ENCODE results near the gene BIRC2.

GRCh38 chr11:102407901-102408300, 60.9 kb downstream of the BIRC2 start:
- TF ChIP-seq POLR2A (IDR thresholded peaks at IDR 0.05) (no peak), POLR2AphosphoS5 (IDR thresholded peaks at IDR 0.05; ENCODE audit: insufficient read depth in 1 of 2, low read depth in 1 of 2) (no peak)
- TF ChIP-seq, protein P1, sequence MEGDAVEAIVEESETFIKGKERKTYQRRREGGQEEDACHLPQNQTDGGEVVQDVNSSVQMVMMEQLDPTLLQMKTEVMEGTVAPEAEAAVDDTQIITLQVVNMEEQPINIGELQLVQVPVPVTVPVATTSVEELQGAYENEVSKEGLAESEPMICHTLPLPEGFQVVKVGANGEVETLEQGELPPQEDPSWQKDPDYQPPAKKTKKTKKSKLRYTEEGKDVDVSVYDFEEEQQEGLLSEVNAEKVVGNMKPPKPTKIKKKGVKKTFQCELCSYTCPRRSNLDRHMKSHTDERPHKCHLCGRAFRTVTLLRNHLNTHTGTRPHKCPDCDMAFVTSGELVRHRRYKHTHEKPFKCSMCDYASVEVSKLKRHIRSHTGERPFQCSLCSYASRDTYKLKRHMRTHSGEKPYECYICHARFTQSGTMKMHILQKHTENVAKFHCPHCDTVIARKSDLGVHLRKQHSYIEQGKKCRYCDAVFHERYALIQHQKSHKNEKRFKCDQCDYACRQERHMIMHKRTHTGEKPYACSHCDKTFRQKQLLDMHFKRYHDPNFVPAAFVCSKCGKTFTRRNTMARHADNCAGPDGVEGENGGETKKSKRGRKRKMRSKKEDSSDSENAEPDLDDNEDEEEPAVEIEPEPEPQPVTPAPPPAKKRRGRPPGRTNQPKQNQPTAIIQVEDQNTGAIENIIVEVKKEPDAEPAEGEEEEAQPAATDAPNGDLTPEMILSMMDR (IDR thresholded peaks at IDR 0.05), result no peak
